ENCODE results near the gene PPIB.
A peak's percentile ranks its signal among the peaks of the same experiment; 100 is the strongest.

The PPIB gene

DNA sequence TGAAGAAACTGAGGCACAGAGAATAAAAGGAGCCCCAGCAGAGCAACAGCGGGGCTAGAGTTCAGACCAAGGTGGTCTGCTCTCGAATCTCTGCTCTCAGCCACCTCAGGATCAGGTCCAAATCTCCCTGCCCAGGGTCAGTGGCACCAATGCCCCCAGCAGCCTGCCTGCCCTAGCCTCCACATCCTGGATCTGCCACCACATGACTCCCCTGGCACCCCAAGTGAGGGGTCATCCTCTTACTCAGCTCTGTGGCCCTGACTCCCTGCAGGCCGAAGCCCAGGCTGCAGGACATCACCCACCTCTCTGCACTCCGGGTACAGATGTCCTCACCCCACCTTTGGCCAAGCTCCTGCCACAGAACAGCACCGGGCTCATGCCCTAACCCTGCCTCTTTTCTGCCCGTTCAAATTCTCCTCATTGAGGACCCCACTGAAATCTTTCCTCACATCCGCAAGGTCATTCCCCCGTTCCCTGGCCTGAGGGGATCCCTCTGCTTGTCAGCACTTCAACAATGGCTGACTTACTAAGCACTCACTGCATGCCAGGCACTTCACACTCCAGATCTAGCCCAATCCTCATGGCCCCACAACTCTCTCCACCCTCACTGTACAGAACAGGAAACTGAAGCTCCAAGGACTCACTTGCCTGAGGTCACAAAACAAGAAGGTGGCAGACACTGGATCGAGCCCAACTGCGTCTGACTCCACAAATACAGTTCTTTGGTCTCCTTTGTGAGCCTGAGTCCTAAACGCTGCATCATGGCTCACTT lies 4.3 kb downstream of the PPIB start:
- no peak for DNase-seq (ENCODE audit: low read depth)

DNA sequence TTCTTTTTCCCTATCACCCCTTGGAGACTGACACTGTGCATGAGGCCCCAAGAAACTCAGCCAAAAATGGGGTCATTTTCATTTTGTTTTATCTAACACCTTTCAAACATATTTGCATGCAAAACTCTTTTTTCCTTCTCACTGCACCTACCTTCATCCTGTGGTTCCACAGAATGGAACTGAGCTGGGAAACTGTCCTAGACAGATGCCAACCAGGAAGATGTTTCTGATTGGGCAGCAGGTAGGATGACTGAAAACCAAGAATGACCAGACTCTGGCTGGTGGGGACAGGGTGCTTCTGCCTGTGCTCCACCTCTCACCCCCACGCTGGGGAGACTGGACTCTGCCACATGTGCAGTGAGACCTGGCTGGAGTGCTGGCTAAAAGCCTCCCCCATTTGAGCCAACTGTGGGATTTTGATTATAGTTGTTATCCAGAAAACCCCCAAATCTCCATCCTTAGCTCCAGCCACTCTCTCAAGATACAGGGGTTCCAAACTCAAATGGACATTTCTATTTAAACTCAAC lies 5.2 kb downstream of the PPIB start:
- DNase-seq (ENCODE audit: low read depth): no peak

DNA sequence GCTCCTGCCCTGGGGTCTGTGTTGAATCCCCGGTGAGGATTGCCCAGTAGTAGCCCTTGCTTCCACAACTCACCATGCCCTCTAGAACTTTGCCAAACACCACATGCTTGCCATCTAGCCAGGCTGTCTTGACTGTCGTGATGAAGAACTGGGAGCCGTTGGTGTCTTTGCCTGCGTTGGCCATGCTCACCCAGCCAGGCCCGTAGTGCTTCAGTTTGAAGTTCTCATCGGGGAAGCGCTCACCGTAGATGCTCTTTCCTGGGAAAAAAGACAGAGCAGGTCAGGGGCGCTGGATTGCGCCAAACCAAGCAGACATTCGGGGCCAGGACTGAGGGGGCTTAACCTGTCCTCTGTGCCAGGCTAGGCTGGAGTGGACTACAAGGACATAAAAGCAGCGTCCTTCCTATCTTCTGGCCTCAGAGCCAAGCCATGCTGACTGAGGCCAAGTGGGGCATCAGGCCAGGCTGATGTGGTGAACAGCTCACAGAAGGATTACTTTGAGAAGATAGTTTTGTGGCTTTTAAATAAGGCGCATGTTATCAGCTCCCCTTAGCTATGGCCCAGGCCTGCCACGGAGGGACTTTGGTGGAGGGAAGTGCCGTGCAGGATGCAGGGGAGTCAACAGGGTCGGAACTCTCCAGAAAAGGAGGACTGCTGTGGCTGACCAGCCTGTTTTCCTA lies 6.0 kb downstream of the PPIB start:
- no peak for DNase-seq (ENCODE audit: low read depth)

DNA sequence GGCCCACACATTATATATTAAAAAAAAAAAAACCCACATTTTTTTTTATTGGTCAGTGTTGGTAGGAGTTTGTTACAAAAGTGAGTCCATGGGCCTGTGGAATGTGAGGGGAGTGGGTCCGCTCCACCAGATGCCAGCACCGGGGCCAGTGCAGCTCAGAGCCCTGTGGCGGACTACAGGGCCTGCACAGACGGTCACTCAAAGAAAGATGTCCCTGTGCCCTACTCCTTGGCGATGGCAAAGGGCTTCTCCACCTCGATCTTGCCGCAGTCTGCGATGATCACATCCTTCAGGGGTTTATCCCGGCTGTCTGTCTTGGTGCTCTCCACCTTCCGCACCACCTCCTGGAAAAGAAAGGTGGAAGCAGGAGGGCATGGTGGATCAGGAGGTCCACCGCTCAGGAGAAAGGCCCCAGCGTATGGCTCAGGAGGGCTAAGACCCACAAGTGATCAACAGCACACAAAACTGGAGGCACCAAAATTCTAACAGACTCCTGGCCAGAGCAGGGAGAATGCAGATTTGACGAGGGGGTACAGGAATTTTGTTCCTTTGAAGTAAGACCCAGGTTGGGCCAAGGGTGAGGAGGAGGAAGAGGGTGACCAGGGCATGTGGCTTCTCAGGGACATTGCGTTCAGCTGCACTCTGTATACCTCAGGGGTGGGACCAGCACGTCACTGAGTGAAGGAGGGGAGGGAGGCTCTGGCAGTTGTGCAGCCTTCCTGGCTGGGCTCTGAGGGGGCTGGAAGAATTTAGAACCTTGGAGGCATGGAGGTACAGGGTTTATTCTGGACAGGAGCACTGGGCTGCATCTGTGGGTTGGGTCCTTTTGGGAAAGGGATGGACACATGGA lies 6.8 kb downstream of the PPIB start:
- no peak for DNase-seq (ENCODE audit: low read depth)

- DNase-seq (ENCODE audit: low read depth): peak; percentile 57
Observed at GRCh38 chr15:64153480-64154367, 9.1 kb downstream of the PPIB start.

GRCh38 chr15:64152507-64153387 lies 10.1 kb downstream of the PPIB start:
- no peak for DNase-seq (ENCODE audit: low read depth)

DNA sequence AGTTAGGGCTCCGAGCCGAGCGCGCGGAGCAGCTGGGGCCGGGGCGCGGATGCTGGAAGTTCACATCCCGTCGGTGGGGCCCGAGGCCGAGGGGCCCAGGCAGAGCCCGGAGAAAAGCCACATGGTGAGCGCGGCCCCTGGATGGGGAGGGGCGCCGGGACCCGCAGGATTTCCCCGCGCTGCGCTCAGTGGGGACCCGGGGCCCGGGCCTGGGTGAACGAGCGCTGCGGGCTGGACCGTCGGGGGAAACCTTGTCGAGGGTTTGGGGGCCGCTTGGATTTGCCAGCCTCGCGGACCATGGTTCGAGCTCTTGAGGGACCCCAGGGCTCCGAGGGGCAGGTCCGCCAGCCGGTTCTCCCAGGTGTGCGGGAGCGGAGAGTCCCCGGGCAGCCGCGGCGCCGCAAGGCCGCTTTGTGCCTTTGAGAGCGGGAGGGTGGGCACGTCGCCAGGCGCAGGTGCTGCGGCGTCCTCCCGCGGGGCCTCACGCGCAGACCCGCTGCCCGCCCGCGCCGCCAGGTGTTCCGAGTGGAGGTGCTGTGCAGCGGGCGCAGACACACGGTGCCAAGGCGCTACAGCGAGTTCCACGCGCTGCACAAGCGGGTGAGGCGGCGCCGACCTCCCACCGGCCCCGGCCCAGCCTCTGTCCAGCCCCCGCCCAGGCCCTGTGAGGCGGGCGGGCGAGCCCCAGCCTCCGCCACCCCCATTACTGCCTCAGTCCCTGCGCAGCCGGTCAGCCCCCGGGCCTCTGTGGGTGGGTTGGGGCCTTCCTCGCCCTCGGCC lies 10.9 kb downstream of the PPIB start, which contains the start of gene SNX22:
Gene SNX22 (plus strand): TSS at position 5 of the 780 bp plus-strand sequence. CDS start 45 bp downstream, at position 50.
- no peak for DNase-seq (ENCODE audit: low read depth)

- DNase-seq (ENCODE audit: low read depth): no peak
Observed at GRCh38 chr15:64149893-64150578, 12.8 kb downstream of the PPIB start.

GRCh38 chr15:64149424-64149823 lies 13.4 kb downstream of the PPIB start:
- no peak for DNase-seq (ENCODE audit: low read depth)

DNA sequence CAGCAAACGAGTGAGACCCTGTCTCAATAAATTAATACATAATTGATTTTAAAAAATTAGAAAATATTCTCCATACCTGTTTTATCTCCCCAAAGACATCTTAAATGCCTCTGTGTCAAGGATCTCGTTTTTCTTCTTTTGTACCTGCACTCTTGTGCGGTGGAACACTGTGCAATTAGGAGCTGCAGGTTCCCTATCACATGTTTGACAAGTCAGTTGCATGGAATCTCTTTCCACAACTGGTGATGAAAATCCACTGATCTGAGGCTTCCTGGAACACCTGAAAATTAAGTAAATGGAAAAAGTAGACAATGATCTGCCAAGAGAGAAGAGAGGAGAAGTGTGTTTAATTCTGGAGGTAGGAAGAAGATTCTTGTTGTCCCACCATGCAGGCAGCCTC lies 14.2 kb downstream of the PPIB start:
- no peak for DNase-seq (ENCODE audit: low read depth)

- no peak for DNase-seq (ENCODE audit: low read depth)
Observed at GRCh38 chr15:64148168-64148567, 14.7 kb downstream of the PPIB start.

GRCh38 chr15:64146885-64147681 lies 15.7 kb downstream of the PPIB start:
- no peak for DNase-seq (ENCODE audit: low read depth)

- no peak for DNase-seq (ENCODE audit: low read depth)
Observed at GRCh38 chr15:64146520-64146884, 16.3 kb downstream of the PPIB start.

- no peak for DNase-seq (ENCODE audit: low read depth)
Observed at GRCh38 chr15:64146041-64146440, 16.8 kb downstream of the PPIB start.

- no peak for DNase-seq (ENCODE audit: low read depth)
Observed at GRCh38 chr15:64144565-64145281, 18.1 kb downstream of the PPIB start.

- no peak for DNase-seq (ENCODE audit: low read depth)
Observed at GRCh38 chr15:64144192-64144564, 18.6 kb downstream of the PPIB start.

- DNase-seq (ENCODE audit: low read depth): no peak
Observed at GRCh38 chr15:64143276-64143675, 19.5 kb downstream of the PPIB start.
